Pancreas (tissue), 10 donors: Measurements from ENCODE around the gene ANO4. TPM values are rescaled to one million over a fixed set of nuclear protein-coding genes. Genes with fewer than 3 reads are reported as not detected.

Experiments
- ATAC-seq, 4 donors: fragments of 200-7000 bp; cut with Tn5 transposase; one replicate each; pipeline versions ENCODE4 v1.8.0 to v1.9.1; 2020; ENCODE audit warnings: mild to moderate bottlenecking in 4 of 4, moderate library complexity in 4 of 4
- DNase-seq, 6 donors: peaks; one replicate each; pipeline ENCODE4 v3.0.0-alpha.2; 2020
- FAIRE-seq: peaks from 2 replicates; lab custom pipeline; 2012; peaks lifted over from hg19 to GRCh38; lab: Jason Lieb, UNC
- H3K27ac ChIP-seq, 4 donors: fragments of 200-600 bp; sonication (generic); 1 replicate in 3 of 4; 2 replicates in 1 of 4; pipeline versions ENCODE4 v1.5.0 to v1.8.0; 2020
- H3K27me3 ChIP-seq, 4 donors: fragments of 200-600 bp; one replicate each; pipeline ENCODE4 v1.8.0; 2021
- H3K36me3 ChIP-seq, 3 donors: fragments of 200-600 bp; sonication (generic) in 1 of 3; one replicate each; pipeline versions ENCODE4 v1.5.0 to v1.8.0; 2020 to 2021
- H3K4me1 ChIP-seq, 3 donors: fragments of 200-600 bp; one replicate each; pipeline ENCODE4 v1.8.0; 2021
- H3K4me3 ChIP-seq, 4 donors: fragments of 200-600 bp; sonication (generic) in 2 of 4; one replicate each; pipeline versions ENCODE4 v1.5.0 to v1.8.0; 2020 to 2021
- H3K9me3 ChIP-seq, 4 donors: fragments of 200-600 bp; one replicate each; pipeline ENCODE4 v1.8.0; 2021
- WGBS, 2 donors: extraction: QIAGEN DNeasy Blood & Tissue Kit; methylation state at CpG; one replicate each; pipeline ENCODE4 v1.1.7; 2013; 5-methylcytosine and 5-hydroxymethylcytosine counted together
- intact Hi-C, 3 donors: fragments of 100-400 bp; cut with DNase I; formaldehyde crosslinking; loops; one replicate each; pipeline versions ENCODE4 v1.11.1 to v1.14.2; 2022
- polyA plus RNA-seq, 2 donors: library from polyadenylated mRNA; stranded (reverse); fragments of 200-250 nt; gene quantifications; one replicate each; pipeline ENCODE4 v1.2.3, GENCODE V29; 2013
- total RNA-seq, 6 donors: library from RNA; stranded (reverse); fragmentation: NEBNext Ultra II Directional in 4 of 6; extraction: Animal tissue kit (Norgen Biotek cat#: 25700) in 4 of 6; gene quantifications; one replicate each; pipeline versions ENCODE4 v1.2.1 to v1.2.4, GENCODE V29; 2021 to 2023
- TF ChIP-seq, protein P1 (sequence below), 4 donors: fragments of 200-600 bp; sonication (generic) in 3 of 4; IDR thresholded peaks; one replicate each; pipeline versions ENCODE4 v1.5.0 to v1.8.0; 2021; ENCODE audit warnings: antibody characterized with exemption in 4 of 4
- donor health status: healthy with polysubstance abuse.
- donor health status: DM: no; HTN: no; CAD: no; lungs with moderate emphysema.
- donor health status: DM: no; HTN: no; CAD: no.
- donor health status: control.
- donor health status: control.
- donor health status: Bipolar disorder and iron deficiency.
- donor health status: DM: yes; HTN: yes; CAD: no.
- donor health status: DM: no; HTN: no; CAD: no.
- donor health status: DM: no; HTN: no; CAD: no.
- donor health status: DM: yes; HTN: yes; CAD: no.

Gene ANO4
- total RNA-seq (1 to 10 TPM in 1 of 6 donors, under 1 TPM in 5; 0.15 to 2.1 (median 0.31) TPM), polyA plus RNA-seq (under 1 TPM in 1 of 2 donors, not detected in 1; 0.14 TPM)

DNA sequence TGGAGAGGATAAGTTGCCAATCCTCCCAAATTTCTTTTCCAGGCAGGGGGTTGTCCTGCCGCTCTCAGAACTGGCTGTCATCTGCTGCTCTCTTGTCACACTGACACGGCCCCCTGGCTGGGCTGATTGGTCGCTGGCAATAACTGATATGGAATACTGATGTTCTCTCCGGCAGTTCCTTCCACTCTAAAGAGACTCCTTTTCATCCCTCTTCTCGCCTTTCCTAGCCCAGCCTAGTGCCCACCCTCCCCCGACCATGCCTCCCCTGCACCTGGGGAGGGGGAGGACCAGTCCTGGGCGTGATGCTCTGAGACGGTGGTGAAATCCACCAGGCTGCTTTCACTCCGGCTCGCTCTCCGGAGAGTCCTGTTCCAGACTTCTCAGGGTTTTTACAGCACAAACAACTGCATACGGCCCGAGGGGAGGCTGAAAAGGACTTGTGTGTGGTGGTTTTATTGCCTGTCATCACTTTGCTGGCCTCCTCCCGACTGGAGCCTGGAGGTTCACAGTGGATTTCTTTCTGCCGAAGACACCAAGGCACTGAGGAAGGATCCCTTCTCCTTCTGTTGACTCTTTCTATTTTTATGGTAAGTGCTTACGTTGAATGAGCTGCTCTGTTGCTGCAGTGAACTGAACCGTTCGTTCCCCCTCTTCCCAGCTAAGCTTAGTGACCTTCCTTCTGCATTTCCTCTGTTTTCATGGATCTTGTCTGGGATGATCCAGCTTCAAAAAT, at the start of gene ANO4:
Gene ANO4, plus strand, starts transcription at position 336 of the 733 bp plus-strand sequence. CDS start 107,010 bp downstream, outside the sequence.
- FAIRE-seq (no peak), ATAC-seq (no peak), DNase-seq (no peak)
- H3K4me3 ChIP-seq = no peak within 1 kb of the TSS
- TF ChIP-seq, protein P1, sequence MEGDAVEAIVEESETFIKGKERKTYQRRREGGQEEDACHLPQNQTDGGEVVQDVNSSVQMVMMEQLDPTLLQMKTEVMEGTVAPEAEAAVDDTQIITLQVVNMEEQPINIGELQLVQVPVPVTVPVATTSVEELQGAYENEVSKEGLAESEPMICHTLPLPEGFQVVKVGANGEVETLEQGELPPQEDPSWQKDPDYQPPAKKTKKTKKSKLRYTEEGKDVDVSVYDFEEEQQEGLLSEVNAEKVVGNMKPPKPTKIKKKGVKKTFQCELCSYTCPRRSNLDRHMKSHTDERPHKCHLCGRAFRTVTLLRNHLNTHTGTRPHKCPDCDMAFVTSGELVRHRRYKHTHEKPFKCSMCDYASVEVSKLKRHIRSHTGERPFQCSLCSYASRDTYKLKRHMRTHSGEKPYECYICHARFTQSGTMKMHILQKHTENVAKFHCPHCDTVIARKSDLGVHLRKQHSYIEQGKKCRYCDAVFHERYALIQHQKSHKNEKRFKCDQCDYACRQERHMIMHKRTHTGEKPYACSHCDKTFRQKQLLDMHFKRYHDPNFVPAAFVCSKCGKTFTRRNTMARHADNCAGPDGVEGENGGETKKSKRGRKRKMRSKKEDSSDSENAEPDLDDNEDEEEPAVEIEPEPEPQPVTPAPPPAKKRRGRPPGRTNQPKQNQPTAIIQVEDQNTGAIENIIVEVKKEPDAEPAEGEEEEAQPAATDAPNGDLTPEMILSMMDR (IDR thresholded peaks at IDR 0.05) = no peak
- H3K27ac ChIP-seq = no peak within 1 kb of the TSS
- H3K27me3 ChIP-seq = peaks cover 0 to 2% (median 0%) of the 10 kb centered on the region in 4 donors
- intact Hi-C loops = no loop called here
- no peaks in the 10 kb centered on the region for H3K4me1 ChIP-seq
- 15 to 17% methylated on average over 18 of the region's 18 CpGs for whole genome bisulfite sequencing, 2 donors
- no peaks in the 10 kb centered on the region for H3K9me3 ChIP-seq
- no peaks in the 10 kb centered on the region for H3K36me3 ChIP-seq

DNA sequence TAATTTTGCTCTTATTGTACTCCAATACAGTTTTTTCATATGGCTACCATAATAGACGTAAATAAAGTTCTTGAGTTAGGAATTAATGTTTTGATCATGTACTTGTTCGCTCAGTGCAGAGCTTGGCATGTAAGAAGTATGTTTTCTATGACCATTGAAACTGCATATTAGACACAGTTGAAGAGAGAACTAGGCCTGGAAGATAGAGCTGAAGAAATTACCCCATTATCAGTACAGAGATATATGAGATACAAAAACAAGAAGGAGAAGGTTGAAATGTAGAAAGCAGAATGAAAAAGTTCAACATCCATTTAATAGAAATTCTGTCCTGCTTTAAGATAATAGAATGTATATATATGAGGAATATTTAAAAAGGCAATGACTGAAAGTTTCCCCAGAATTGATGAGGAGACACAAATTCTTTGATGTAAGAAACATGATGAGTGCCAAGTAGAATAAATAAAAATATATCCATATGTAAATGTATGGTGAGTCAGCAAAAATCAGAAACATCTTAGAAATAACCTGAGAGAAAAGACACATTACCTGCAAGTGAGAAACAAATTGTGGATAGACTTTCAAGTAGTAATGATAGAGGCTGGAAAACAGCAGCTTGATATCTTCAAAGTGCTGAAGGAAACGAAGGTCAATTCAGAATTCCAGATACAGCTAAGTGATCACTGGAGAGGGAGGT, 49.1 kb upstream of the ANO4 start:
- no peak overlapping the region for H3K27ac ChIP-seq
- ATAC-seq = no peak
- no peaks in the 10 kb centered on the region for H3K9me3 ChIP-seq
- TF ChIP-seq, protein P1 (IDR thresholded peaks at IDR 0.05) = no peak
- DNase-seq = no peak
- intact Hi-C loops = no loop called here
- H3K27me3 ChIP-seq = no peaks in the 10 kb centered on the region
- FAIRE-seq = no peak
- no peak overlapping the region for H3K4me3 ChIP-seq
- H3K4me1 ChIP-seq = peaks cover 0 to 5% (median 0%) of the 10 kb centered on the region in 3 donors
- H3K36me3 ChIP-seq = no peaks in the 10 kb centered on the region
- 52 to 67% methylated on average over 3 of the region's 3 CpGs for WGBS, 2 donors

DNA sequence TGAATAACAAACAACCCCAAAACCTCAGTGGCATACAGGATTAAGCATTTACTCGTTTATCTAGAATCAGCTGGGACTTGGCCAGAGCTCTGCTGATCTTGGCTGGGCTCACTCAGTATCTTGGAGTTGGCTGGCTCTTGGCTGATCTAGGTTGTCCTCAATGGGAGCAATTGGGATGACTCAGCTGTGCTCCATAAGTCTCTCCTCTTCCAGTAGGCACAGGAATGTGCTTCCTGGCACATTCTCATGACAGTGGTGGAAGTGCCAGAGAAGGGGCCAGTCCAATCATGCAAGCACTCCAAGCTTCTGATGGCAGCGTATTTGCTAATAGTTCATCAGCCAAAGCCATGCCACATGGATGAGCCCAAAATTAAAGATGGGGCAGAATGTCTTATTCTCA, 41.7 kb upstream of the ANO4 start:
- Histone ChIP-seq H3K27ac (no peak overlapping the region), H3K36me3 (no peaks in the 10 kb centered on the region), H3K9me3 (no peaks in the 10 kb centered on the region), H3K27me3 (no peaks in the 10 kb centered on the region), H3K4me3 (no peak overlapping the region), H3K4me1 (no peaks in the 10 kb centered on the region)
- intact Hi-C loops = no loop called here
- DNase-seq (no peak), FAIRE-seq (no peak), ATAC-seq (no peak)
- 47 to 54% methylated on average over 2 of the region's 2 CpGs for WGBS, 2 donors
- TF ChIP-seq, protein P1 (IDR thresholded peaks at IDR 0.05) = no peak

DNA sequence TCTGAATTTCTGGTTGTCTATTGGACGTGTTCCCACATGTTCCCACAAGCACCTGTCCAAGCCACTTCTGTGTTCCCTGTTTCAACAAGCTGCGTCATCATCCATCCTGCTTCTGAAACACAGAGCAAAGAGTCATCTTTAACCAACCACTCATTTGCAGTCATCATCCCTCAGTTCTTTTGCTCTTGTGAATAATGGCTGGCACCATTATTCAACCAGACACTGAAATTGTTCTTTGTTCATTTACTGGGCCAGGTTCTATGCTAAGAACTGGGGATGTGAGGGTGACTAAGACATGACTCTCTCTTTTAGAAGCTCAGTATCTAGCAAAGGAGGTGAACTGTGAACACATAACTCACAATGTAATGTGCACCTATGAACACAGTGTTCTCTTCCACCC, 40.7 kb upstream of the ANO4 start:
- Histone ChIP-seq H3K9me3 (no peaks in the 10 kb centered on the region), H3K27ac (no peak overlapping the region), H3K4me1 (no peaks in the 10 kb centered on the region), H3K36me3 (no peaks in the 10 kb centered on the region), H3K4me3 (no peak overlapping the region), H3K27me3 (no peaks in the 10 kb centered on the region)
- 76 to 86% methylated on average over 2 of the region's 2 CpGs for WGBS, 2 donors
- TF ChIP-seq, protein P1 (IDR thresholded peaks at IDR 0.05) = no peak
- DNase-seq = no peak
- intact Hi-C loops = no loop called here
- no peak for ATAC-seq
- FAIRE-seq = no peak
